Neural crest cell (in vitro differentiated cells): ENCODE results near the gene PTH2. TPM values are rescaled to one million over a fixed set of nuclear protein-coding genes. Genes with fewer than 3 reads are reported as not detected.
"Not testable (repeated sequence)": the region's sequence is repeated elsewhere in the genome, so short reads cannot be mapped to it uniquely, and the experiment has no call there.

Experiments
- DNase-seq: peaks from one replicate; pipeline ENCODE4 v3.0.0; 2021; ENCODE audit warnings: low read depth, mixed read lengths, low spot score
- H3K27ac Mint-ChIP-seq: one replicate; pipeline ENCODE4 v1.8.0; 2021; ENCODE audit warnings: mild to moderate bottlenecking, mixed read lengths; ENCODE audit not compliant: unreplicated experiment
- H3K27me3 Mint-ChIP-seq: 2 replicates; pipeline ENCODE4 v1.8.0; 2021; ENCODE audit warnings: low read depth, mild to moderate bottlenecking, mixed read lengths
- H3K36me3 Mint-ChIP-seq: 2 replicates; pipeline ENCODE4 v1.8.0; 2021; ENCODE audit warnings: low read depth, mild to moderate bottlenecking, mixed read lengths
- H3K4me1 Mint-ChIP-seq: 2 replicates; pipeline ENCODE4 v1.8.0; 2021; ENCODE audit warnings: mixed read lengths
- H3K4me3 Mint-ChIP-seq: one replicate; pipeline ENCODE4 v1.8.0; 2021; ENCODE audit warnings: mild to moderate bottlenecking, mixed read lengths
- H3K9me3 Mint-ChIP-seq: 2 replicates; pipeline ENCODE4 v1.8.0; 2021; ENCODE audit warnings: mixed read lengths
- total RNA-seq: library from RNA; stranded (reverse); gene quantifications from 2 replicates; pipeline ENCODE4 v1.2.1, GENCODE V29; 2021
- TF ChIP-seq, protein P1 (sequence below): fragments of 200-600 bp; sonication (generic); conservative IDR thresholded peaks from 2 replicates; pipeline ENCODE4 v1.5.0; 2021; ENCODE audit warnings: antibody characterized with exemption, mild to moderate bottlenecking

The PTH2 gene
- total RNA-seq, 1 donor from 2014 or later: not detected

DNA sequence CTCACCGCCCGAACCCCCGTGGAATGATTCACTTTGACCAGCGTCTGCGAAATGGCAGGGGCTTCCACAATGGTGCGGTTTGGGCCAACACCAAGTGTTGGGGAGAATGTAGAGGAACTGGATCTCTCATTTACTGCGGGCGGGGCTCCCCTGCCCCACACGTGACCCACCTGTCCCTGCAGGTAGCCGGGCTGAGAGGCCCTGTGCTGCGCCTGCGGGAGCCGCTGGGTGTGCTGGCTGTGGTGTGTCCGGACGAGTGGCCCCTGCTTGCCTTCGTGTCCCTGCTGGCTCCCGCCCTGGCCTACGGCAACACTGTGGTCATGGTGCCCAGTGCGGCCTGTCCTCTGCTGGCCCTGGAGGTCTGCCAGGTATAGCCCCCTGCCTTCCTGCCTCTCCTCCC is 45.0 kb upstream of the PTH2 start:
- H3K27ac Mint-ChIP-seq: no peak overlapping the region
- DNase-seq: no peak
- no peak overlapping the region for H3K4me3 Mint-ChIP-seq
- H3K9me3 Mint-ChIP-seq: no peaks in the 10 kb centered on the region
- TF ChIP-seq, protein P1, sequence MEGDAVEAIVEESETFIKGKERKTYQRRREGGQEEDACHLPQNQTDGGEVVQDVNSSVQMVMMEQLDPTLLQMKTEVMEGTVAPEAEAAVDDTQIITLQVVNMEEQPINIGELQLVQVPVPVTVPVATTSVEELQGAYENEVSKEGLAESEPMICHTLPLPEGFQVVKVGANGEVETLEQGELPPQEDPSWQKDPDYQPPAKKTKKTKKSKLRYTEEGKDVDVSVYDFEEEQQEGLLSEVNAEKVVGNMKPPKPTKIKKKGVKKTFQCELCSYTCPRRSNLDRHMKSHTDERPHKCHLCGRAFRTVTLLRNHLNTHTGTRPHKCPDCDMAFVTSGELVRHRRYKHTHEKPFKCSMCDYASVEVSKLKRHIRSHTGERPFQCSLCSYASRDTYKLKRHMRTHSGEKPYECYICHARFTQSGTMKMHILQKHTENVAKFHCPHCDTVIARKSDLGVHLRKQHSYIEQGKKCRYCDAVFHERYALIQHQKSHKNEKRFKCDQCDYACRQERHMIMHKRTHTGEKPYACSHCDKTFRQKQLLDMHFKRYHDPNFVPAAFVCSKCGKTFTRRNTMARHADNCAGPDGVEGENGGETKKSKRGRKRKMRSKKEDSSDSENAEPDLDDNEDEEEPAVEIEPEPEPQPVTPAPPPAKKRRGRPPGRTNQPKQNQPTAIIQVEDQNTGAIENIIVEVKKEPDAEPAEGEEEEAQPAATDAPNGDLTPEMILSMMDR: no peak
- H3K36me3 Mint-ChIP-seq: peaks cover 5% of the 10 kb centered on the region
- peaks cover 3% of the 10 kb centered on the region for H3K27me3 Mint-ChIP-seq
- H3K4me1 Mint-ChIP-seq: peaks cover 9% of the 10 kb centered on the region

DNA sequence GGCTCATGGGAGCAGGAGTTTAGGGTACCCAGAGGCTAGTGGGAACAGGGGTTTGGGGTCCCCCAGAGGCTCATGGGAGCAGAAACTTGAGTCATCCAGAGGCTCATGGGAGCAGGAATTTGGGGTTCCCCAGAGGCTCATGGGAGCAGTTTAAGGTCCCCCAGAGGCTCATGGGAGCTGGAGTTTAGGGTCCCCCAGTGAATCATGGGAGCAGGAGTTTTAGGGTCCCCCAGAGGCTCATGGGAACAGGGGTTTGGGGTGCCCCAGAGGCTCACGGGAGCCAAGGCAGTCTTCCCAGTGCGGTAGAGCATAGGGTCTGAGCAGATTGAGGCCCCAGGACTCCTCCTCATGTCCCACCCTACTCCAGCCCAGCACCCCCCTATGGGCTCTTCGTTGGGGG is 42.1 kb upstream of the PTH2 start:
- Mint-ChIP-seq H3K27ac (no peak overlapping the region), H3K27me3 (no peaks in the 10 kb centered on the region), H3K9me3 (no peaks in the 10 kb centered on the region), H3K36me3 (peaks cover 5% of the 10 kb centered on the region), H3K4me1 (peaks cover 5% of the 10 kb centered on the region), H3K4me3 (no peak overlapping the region)
- DNase-seq: no peak
- TF ChIP-seq, protein P1: no peak

DNA sequence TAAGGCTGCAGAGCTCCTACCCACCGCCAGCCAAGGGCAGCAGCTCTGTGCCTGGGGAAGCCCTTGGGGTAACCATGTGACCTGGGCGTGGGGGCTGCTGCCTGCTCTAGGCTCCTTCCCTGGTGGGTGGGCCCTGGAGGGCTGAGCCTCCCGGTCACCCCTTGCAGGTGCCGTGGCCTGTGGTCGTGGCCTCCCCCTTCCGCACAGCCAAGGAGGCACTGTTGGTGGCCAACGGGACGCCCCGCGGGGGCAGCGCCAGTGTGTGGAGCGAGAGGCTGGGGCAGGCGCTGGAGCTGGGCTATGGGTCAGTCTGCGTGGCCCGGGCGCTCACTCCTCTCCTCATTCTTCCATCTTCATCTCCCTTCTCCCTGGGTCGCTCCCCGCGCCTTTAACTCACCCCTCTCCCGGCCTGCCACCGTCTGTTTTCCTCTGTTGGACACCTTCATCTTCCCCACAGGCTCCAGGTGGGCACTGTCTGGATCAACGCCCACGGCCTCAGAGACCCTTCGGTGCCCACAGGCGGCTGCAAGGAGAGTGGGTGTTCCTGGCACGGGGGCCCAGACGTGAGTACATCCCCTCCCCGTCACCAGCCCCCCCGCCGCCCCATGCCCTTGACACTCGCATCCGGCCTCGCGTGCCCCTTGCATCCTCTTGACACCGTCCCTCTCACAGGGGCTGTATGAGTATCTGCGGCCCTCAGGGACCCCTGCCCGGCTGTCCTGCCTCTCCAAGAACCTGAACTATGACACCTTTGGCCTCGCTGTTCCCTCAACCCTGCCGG is 40.9 kb upstream of the PTH2 start:
- Mint-ChIP-seq H3K9me3 (no peaks in the 10 kb centered on the region), H3K27me3 (no peaks in the 10 kb centered on the region), H3K27ac (no peak overlapping the region), H3K4me1 (peaks cover 5% of the 10 kb centered on the region), H3K4me3 (no peak overlapping the region), H3K36me3 (peaks cover 5% of the 10 kb centered on the region)
- no peak for DNase-seq
- TF ChIP-seq, protein P1: no peak

DNA sequence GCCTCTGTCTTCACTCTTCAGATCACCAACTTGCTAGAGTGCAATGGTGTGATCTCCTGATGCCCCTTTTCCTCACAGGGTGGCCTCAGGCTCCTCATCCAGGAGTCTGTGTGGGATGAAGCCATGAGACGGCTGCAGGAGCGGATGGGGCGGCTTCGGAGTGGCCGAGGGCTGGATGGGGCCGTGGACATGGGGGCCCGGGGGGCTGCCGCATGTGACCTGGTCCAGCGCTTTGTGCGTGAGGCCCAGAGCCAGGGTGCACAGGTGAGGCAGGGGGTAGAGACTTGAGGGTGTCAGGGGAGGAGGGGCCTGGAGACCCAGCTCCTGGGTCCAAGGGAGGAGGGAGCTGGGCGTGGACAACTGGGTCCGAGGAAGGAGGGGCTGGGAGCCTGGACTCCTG is 39.3 kb upstream of the PTH2 start:
- Mint-ChIP-seq H3K27ac (no peak overlapping the region), H3K4me1 (no peaks in the 10 kb centered on the region), H3K27me3 (no peaks in the 10 kb centered on the region)

DNA sequence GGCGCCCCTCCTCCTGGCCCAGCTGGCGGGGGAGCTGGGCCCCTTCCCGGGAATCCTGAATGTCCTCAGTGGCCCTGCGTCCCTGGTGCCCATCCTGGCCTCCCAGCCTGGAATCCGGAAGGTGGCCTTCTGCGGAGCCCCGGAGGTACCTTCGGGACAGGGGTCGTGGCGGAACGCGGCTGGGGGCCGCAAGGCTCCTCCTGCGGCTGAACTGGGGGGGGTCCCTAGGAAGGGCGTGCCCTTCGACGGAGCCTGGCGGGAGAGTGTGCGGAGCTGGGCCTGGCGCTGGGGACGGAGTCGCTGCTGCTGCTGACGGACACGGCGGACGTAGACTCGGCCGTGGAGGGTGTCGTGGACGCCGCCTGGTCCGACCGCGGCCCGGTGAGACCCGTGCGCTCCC is 38.4 kb upstream of the PTH2 start:
- Mint-ChIP-seq H3K4me3 (no peak overlapping the region), H3K36me3 (no peaks in the 10 kb centered on the region)

More for the DNA sequence above, 39.3 kb upstream of the PTH2 start:
- Mint-ChIP-seq H3K9me3 (no peaks in the 10 kb centered on the region), H3K36me3 (no peaks in the 10 kb centered on the region), H3K4me3 (no peak overlapping the region)
- no peak for DNase-seq
- TF ChIP-seq, protein P1: no peak

DNA sequence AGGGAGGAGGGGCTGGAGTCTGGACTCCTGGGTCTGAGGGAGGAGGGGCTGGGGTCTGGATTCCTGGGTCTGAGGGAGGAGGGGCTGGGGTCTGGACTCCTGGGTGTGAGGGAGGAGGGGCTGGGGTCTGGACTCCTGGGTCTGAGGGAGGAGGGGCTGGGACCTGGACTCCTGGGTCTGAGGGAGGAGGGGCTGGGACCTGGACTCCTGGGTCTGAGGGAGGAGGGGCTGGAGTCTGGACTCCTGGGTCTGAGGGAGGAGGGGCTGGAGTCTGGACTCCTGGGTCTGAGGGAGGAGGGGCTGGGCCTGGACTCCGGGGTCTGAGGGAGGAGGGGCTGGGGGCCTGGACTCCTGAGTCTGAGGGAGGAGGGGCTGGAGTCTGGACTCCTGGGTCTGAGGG is 37.9 kb upstream of the PTH2 start:
- not testable (repeated sequence) for H3K27me3 Mint-ChIP-seq, H3K4me3 Mint-ChIP-seq, H3K27ac Mint-ChIP-seq, DNase-seq, H3K4me1 Mint-ChIP-seq, H3K9me3 Mint-ChIP-seq, H3K36me3 Mint-ChIP-seq

More for the DNA sequence above, 38.4 kb upstream of the PTH2 start:
- no peaks in the 10 kb centered on the region for H3K4me1 Mint-ChIP-seq
- no peak overlapping the region for H3K27ac Mint-ChIP-seq
- TF ChIP-seq, protein P1: no peak
- no peaks in the 10 kb centered on the region for H3K9me3 Mint-ChIP-seq
- no peak for DNase-seq
- H3K27me3 Mint-ChIP-seq: no peaks in the 10 kb centered on the region
